GM19023 (cell line): ENCODE measurements around the gene DCUN1D4.

Experiments used
- ATAC-seq: cut with Tn5 transposase; IDR thresholded peaks from one replicate; pipeline ENCODE4 v1.9.1; 2021; ENCODE audit warnings: mild to moderate bottlenecking, moderate library complexity; ENCODE audit not compliant: unreplicated experiment

Gene DCUN1D4

DNA sequence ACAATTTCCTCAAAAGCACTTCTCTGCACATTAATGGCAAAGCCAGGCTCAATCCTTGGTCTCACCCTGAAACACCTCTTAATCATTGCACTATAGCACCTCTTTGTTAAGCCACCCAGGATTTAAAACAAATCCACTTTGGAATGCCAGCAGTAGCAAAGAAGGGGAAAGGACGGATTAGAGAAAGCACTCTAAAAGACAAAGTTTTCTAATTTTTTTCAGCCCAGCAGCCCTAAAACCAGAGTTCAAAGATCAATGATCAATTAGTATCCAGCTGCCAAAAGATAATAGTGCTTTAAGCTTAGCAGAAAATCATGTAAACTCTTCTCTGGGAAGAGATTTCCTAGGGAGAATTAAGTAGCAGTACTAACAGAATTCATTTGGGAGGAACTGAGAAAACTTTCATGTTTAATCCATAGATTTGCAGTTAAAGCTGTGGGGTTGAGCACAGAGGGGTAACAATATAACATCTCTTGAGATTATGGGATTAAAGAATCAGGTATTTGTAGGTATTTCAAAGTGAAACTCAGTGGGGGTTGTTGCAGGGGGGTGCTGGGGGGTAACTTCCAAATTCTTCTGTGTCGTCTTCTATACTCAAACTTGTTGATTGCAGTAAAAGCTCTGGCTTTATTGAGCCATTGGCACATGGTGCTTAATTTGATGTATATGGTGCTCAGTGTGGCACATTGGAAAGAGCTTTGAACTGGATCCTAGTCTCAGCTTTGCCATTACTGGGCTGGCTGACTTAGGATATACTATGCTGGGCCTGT, 115.4 kb downstream of the DCUN1D4 start:
- no peak for ATAC-seq

DNA sequence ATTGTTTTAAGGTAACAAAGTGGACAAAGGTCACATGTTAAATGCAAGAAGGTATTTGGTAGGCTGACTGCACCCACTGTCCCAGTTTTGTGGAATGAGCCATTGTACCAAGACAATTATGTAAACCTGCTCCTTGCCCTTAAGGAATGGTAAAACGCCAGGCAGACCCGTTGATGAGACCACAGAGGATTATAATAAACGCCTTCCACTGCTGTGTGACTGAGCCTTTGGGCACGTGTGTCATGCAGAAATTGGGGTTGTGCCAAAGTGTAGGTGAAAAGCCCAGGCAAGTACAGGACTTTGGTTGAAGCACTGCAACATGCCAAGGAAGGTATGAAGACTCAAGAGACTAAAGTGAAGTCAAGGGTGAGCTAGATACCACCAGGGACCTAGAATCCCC, 117.5 kb downstream of the DCUN1D4 start:
- ATAC-seq, result no peak

DNA sequence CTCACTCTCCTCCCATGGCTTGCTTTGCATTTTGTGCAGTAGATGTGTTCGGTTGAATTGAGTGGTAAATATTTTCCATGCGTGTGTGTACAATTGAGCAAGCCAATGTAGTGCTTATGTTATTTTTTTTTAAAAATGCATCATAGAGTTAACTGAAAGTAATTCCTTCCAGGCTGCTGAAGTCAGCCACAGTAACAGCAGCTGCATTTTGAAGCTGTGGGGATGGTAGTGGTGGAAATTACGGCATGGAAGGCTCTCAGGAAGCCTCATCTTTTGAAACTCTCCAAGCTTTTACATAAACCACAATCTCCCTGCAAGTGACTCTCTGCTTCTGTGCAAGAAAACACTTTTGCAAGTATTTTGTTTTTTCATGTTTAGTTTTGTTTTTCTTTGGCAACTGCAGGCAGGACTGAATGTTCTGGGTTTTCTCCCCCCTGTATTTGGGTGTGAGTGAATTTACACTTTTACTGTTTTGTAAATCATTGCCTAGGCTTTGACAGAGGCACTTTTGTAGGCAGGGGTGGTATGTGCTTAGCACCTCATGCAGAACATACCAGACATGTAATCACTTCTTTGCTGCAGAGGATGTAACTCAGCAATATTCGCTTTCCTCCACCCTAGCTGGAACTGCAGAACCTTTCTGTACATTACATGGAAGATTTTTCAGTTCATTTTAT, 121.0 kb downstream of the DCUN1D4 start:
- ATAC-seq, result no peak

DNA sequence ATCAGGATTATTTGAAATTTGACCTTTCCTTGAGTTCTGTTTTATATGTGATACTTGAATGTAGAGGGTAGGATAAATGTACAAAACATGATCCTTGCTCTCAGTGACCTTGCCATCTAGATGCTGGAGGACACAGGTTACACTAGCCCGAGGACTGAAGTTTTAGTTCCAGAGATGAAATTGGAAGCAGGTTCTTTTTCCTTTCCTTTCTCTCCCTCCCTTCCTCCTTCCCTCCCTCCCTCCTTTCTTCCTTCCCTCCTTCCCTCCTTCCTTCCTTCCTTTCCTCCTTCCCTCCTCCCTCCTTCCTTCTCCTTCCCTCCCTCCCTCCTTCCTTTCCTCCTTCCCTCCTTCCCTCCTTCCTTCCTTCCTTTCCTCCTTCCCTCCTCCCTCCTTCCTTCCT, 122.9 kb downstream of the DCUN1D4 start:
- no peak for ATAC-seq
